SK-N-SH treated with all-trans-retinoic acid at 6 μM for 48 hours (cell line): ENCODE results near the gene CLCN6.

Experiments
- ATAC-seq: fragments of 200-7000 bp; cut with Tn5 transposase; 3 replicates; pipeline ENCODE4 v1.9.1; 2020; ENCODE audit warnings: mild to moderate bottlenecking, moderate library complexity
- ARNTL ChIP-seq: fragments of 450-650 bp; formaldehyde crosslinking; IDR thresholded peaks from 2 replicates; pipeline ENCODE4 v1.5.0; 2020; ENCODE audit warnings: low read depth, mild to moderate bottlenecking, moderate library complexity, borderline replicate concordance
- CREB5 ChIP-seq: fragments of 250-450 bp; sonication (Bioruptor Pico); IDR thresholded peaks from 2 replicates; pipeline ENCODE4 v1.5.1; 2020; ENCODE audit warnings: low read depth, mild to moderate bottlenecking, moderate library complexity
- CSDC2 ChIP-seq: fragments of 250-450 bp; sonication (Bioruptor Pico); IDR thresholded peaks from 2 replicates; pipeline ENCODE4 v1.5.0; 2020; ENCODE audit warnings: mild to moderate bottlenecking, moderate library complexity
- ESRRG ChIP-seq: fragments of 250-450 bp; sonication (Bioruptor Pico); IDR thresholded peaks from 2 replicates; pipeline ENCODE4 v1.6.1; 2021; ENCODE audit warnings: mild to moderate bottlenecking
- GLIS3 ChIP-seq: fragments of 250-450 bp; sonication (Bioruptor Pico); IDR thresholded peaks from 2 replicates; pipeline ENCODE4 v1.5.0; 2020; ENCODE audit warnings: mild to moderate bottlenecking, moderate library complexity
- ISL1 ChIP-seq: fragments of 250-450 bp; sonication (Bioruptor Pico); IDR thresholded peaks from 2 replicates; pipeline ENCODE4 v2.1.2; 2022; ENCODE audit warnings: mild to moderate bottlenecking, moderate library complexity
- OSR1 ChIP-seq: fragments of 250-450 bp; sonication (Bioruptor Pico); IDR thresholded peaks from 2 replicates; pipeline ENCODE4 v1.8.0; 2022; ENCODE audit warnings: moderate library complexity, mild to moderate bottlenecking, inconsistent platforms
- PATZ1 ChIP-seq: fragments of 250-450 bp; sonication (Bioruptor Pico); IDR thresholded peaks from 2 replicates; pipeline ENCODE4 v1.8.0; 2020; ENCODE audit warnings: mild to moderate bottlenecking, moderate library complexity, borderline replicate concordance
- PPARA ChIP-seq: fragments of 250-450 bp; sonication (Bioruptor Pico); IDR thresholded peaks from 2 replicates; pipeline ENCODE4 v1.5.0; 2020; ENCODE audit warnings: mild to moderate bottlenecking, borderline replicate concordance
- RARB ChIP-seq: fragments of 250-450 bp; sonication (Bioruptor Pico); IDR thresholded peaks from 2 replicates; pipeline ENCODE4 v1.8.0; 2021; ENCODE audit warnings: mild to moderate bottlenecking, moderate library complexity
- SNAI2 ChIP-seq: fragments of 250-450 bp; sonication (Bioruptor Pico); IDR thresholded peaks from 2 replicates; pipeline ENCODE4 v1.5.0; 2020; ENCODE audit warnings: mild to moderate bottlenecking, moderate library complexity
- TCF4 ChIP-seq: fragments of 250-450 bp; sonication (Bioruptor Pico); IDR thresholded peaks from 2 replicates; pipeline ENCODE4 v1.8.0; 2021; ENCODE audit warnings: mild to moderate bottlenecking, moderate library complexity, borderline replicate concordance
- TOX ChIP-seq: fragments of 250-450 bp; sonication (Bioruptor Pico); IDR thresholded peaks from 2 replicates; pipeline ENCODE4 v1.8.0; 2021; ENCODE audit warnings: mild to moderate bottlenecking, moderate library complexity, borderline replicate concordance
- ZFP3 ChIP-seq: fragments of 250-450 bp; sonication (Bioruptor Pico); IDR thresholded peaks from 2 replicates; pipeline ENCODE4 v1.5.0; 2020; ENCODE audit warnings: mild to moderate bottlenecking, moderate library complexity
- ZFP30 ChIP-seq: fragments of 450-650 bp; formaldehyde crosslinking; IDR thresholded peaks from 2 replicates; pipeline ENCODE4 v1.5.0; 2022; ENCODE audit warnings: mild to moderate bottlenecking, moderate library complexity
- ZNF565 ChIP-seq: fragments of 450-650 bp; formaldehyde crosslinking; conservative IDR thresholded peaks from 2 replicates; pipeline ENCODE4 v1.5.0; 2020; ENCODE audit warnings: low read depth, mild to moderate bottlenecking, moderate library complexity
- ZNF70 ChIP-seq: fragments of 450-650 bp; formaldehyde crosslinking; IDR thresholded peaks from 2 replicates; pipeline ENCODE4 v1.5.0; 2020; ENCODE audit warnings: mild to moderate bottlenecking, moderate library complexity
- ZNF8 ChIP-seq: fragments of 450-650 bp; formaldehyde crosslinking; IDR thresholded peaks from 2 replicates; pipeline ENCODE4 v1.5.0; 2020; ENCODE audit warnings: mild to moderate bottlenecking, moderate library complexity
- TF ChIP-seq, protein P1 (sequence below): fragments of 250-450 bp; sonication (Bioruptor Pico); IDR thresholded peaks from 2 replicates; pipeline ENCODE4 v1.5.0; 2020; ENCODE audit warnings: mild to moderate bottlenecking, moderate library complexity
- TF ChIP-seq, protein P2 (sequence below): fragments of 250-450 bp; sonication (Bioruptor Pico); IDR thresholded peaks from 2 replicates; pipeline ENCODE4 v1.5.1; 2021; ENCODE audit warnings: mild to moderate bottlenecking, moderate library complexity

CLCN6 gene

DNA sequence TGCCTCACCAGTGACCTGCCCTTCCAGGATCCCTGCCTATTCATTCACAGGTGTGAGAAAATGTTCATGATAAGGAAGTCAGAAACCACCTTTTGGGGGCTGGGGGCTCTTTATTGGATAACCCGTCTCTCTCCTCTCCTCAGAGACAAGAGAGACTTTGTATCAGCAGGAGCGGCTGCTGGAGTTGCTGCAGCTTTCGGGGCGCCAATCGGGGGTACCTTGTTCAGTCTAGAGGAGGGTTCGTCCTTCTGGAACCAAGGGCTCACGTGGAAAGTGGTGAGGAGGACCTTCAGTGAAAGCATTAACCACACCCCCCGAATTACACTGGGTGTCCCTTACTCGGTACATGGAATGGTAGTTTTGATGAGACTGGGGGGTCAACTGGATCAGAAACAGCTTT is 21.0 kb downstream of the CLCN6 start (continued):
- TF ChIP-seq, protein P1, sequence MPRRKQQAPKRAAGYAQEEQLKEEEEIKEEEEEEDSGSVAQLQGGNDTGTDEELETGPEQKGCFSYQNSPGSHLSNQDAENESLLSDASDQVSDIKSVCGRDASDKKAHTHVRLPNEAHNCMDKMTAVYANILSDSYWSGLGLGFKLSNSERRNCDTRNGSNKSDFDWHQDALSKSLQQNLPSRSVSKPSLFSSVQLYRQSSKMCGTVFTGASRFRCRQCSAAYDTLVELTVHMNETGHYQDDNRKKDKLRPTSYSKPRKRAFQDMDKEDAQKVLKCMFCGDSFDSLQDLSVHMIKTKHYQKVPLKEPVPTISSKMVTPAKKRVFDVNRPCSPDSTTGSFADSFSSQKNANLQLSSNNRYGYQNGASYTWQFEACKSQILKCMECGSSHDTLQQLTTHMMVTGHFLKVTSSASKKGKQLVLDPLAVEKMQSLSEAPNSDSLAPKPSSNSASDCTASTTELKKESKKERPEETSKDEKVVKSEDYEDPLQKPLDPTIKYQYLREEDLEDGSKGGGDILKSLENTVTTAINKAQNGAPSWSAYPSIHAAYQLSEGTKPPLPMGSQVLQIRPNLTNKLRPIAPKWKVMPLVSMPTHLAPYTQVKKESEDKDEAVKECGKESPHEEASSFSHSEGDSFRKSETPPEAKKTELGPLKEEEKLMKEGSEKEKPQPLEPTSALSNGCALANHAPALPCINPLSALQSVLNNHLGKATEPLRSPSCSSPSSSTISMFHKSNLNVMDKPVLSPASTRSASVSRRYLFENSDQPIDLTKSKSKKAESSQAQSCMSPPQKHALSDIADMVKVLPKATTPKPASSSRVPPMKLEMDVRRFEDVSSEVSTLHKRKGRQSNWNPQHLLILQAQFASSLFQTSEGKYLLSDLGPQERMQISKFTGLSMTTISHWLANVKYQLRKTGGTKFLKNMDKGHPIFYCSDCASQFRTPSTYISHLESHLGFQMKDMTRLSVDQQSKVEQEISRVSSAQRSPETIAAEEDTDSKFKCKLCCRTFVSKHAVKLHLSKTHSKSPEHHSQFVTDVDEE (CRISPR knock-in tag): no peak
- TF ChIP-seq ZNF565 (CRISPR knock-in tag): no peak
- no peak for TF ChIP-seq GLIS3
- TF ChIP-seq PATZ1: no peak
- no peak for TF ChIP-seq OSR1 (CRISPR knock-in tag)
- TF ChIP-seq ZNF70: no peak
- TF ChIP-seq ISL1 (CRISPR knock-in tag): no peak

GRCh38 chr1:11828511-11828910 is 22.5 kb downstream of the CLCN6 start:
- no peak for TF ChIP-seq ZNF8
- no peak for TF ChIP-seq TCF4 (CRISPR knock-in tag)
- no peak for TF ChIP-seq ESRRG
- TF ChIP-seq ARNTL: no peak
- TF ChIP-seq TOX (CRISPR knock-in tag): no peak
- no peak for TF ChIP-seq SNAI2 (CRISPR knock-in tag)
- no peak for TF ChIP-seq ISL1 (CRISPR knock-in tag)
- TF ChIP-seq ZNF70: no peak
- no peak for TF ChIP-seq ZFP30 (CRISPR knock-in tag)
- ATAC-seq: no peak

GRCh38 chr1:11831945-11832725 is 26.1 kb downstream of the CLCN6 start:
- TF ChIP-seq, protein P1 (CRISPR knock-in tag): no peak
- no peak for TF ChIP-seq ZNF70
- no peak for ATAC-seq

DNA sequence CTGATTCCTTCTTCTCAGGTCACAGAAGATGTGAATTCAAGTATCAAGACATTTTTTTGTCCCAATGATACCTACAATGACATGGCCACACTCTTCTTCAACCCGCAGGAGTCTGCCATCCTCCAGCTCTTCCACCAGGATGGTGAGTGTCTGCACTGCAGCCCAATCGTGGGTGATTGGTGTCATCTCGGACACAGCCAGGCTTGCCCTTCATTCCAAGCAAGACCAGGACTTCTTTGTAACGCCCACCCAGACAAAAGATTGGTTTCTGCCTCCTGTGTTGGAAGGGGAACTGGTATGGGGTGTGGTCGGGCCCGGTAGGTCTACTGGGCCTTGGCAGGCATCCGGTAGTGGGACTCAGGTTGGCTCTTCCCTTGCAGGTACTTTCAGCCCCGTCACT is 27.5 kb downstream of the CLCN6 start:
- no peak for ATAC-seq
- TF ChIP-seq ESRRG (no peak), ZNF565 (CRISPR knock-in tag) (no peak), SNAI2 (CRISPR knock-in tag) (no peak), OSR1 (CRISPR knock-in tag) (no peak), CSDC2 (CRISPR knock-in tag) (no peak), PPARA (CRISPR knock-in tag) (no peak), ZNF8 (no peak), CREB5 (CRISPR knock-in tag) (no peak), GLIS3 (no peak), ARNTL (no peak), ZFP3 (CRISPR knock-in tag) (no peak), TOX (CRISPR knock-in tag) (no peak), TCF4 (CRISPR knock-in tag) (no peak), RARB (CRISPR knock-in tag) (no peak), ISL1 (CRISPR knock-in tag) (no peak)
- TF ChIP-seq, protein P2, sequence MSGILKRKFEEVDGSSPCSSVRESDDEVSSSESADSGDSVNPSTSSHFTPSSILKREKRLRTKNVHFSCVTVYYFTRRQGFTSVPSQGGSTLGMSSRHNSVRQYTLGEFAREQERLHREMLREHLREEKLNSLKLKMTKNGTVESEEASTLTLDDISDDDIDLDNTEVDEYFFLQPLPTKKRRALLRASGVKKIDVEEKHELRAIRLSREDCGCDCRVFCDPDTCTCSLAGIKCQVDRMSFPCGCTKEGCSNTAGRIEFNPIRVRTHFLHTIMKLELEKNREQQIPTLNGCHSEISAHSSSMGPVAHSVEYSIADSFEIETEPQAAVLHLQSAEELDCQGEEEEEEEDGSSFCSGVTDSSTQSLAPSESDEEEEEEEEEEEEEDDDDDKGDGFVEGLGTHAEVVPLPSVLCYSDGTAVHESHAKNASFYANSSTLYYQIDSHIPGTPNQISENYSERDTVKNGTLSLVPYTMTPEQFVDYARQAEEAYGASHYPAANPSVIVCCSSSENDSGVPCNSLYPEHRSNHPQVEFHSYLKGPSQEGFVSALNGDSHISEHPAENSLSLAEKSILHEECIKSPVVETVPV: no peak
- TF ChIP-seq, protein P1 (CRISPR knock-in tag): no peak
